H9 (cell line): ENCODE data around the gene TTC7B. TPM values are rescaled to one million over a fixed set of nuclear protein-coding genes. Genes with fewer than 3 reads are reported as not detected.
A peak's percentile ranks its signal among the peaks of the same experiment; 100 is the strongest.

Experiments used
- DNase-seq: peaks from one replicate; pipeline ENCODE4 v3.0.0-alpha.2; 2017
- H2AFZ ChIP-seq: one replicate; pipeline ENCODE4 v1.6.1; 2013; ENCODE audit warnings: mild to moderate bottlenecking, low read length, control low read depth, moderate library complexity
- H2AK5ac ChIP-seq: 2 replicates; pipeline ENCODE4 v1.6.1; 2013; ENCODE audit warnings: low read length, control low read depth, mixed read lengths; ENCODE audit not compliant: insufficient read length
- H2BK120ac ChIP-seq: one replicate; pipeline ENCODE4 v1.6.1; 2013; ENCODE audit warnings: low read depth, mild to moderate bottlenecking, low read length, control low read depth, inconsistent platforms; ENCODE audit not compliant: poor library complexity, severe bottlenecking
- H2BK12ac ChIP-seq: 2 replicates; pipeline ENCODE4 v1.6.1; 2013; ENCODE audit warnings: low read length, control low read depth, mixed read lengths, low read depth; ENCODE audit not compliant: insufficient read length
- H2BK15ac ChIP-seq: 2 replicates; pipeline ENCODE4 v1.6.1; 2013; ENCODE audit warnings: low read depth, low read length, control low read depth
- H2BK20ac ChIP-seq: one replicate; pipeline ENCODE4 v1.6.1; 2013; ENCODE audit warnings: low read depth, mild to moderate bottlenecking, low read length, control low read depth, inconsistent platforms; ENCODE audit not compliant: poor library complexity, severe bottlenecking
- H2BK5ac ChIP-seq: 2 replicates; pipeline ENCODE4 v1.6.1; 2013; ENCODE audit warnings: low read length, control low read depth, mixed read lengths; ENCODE audit not compliant: insufficient read length
- H3K14ac ChIP-seq: 2 replicates; pipeline ENCODE4 v1.6.1; 2013; ENCODE audit warnings: low read length, control low read depth; ENCODE audit not compliant: insufficient read depth
- H3K18ac ChIP-seq: 2 replicates; pipeline ENCODE4 v1.6.1; 2013; ENCODE audit warnings: low read depth, mild to moderate bottlenecking, mixed read lengths, low read length, control low read depth; ENCODE audit not compliant: insufficient read length
- H3K23ac ChIP-seq: 2 replicates; pipeline ENCODE4 v1.6.1; 2013; ENCODE audit warnings: low read length, control low read depth, mixed read lengths, low read depth; ENCODE audit not compliant: insufficient read length
- H3K23me2 ChIP-seq: 2 replicates; pipeline ENCODE4 v1.6.1; 2013; ENCODE audit warnings: low read depth, mild to moderate bottlenecking, mixed read lengths, low read length, control low read depth; ENCODE audit not compliant: insufficient read length, poor library complexity, severe bottlenecking
- H3K27ac ChIP-seq: 2 replicates; pipeline ENCODE4 v1.5.1; 2013; ENCODE audit warnings: low read length, control low read depth, mixed read lengths, low read depth; ENCODE audit not compliant: insufficient read length
- H3K27me3 ChIP-seq: 2 replicates; pipeline ENCODE4 v1.6.1; 2013; ENCODE audit warnings: low read length, control low read depth, inconsistent platforms; ENCODE audit not compliant: insufficient read depth
- H3K4ac ChIP-seq: 2 replicates; pipeline ENCODE4 v1.6.1; 2013; ENCODE audit warnings: low read depth, mild to moderate bottlenecking, control low read depth, inconsistent platforms, low read length, moderate library complexity
- H3K4me1 ChIP-seq: 2 replicates; pipeline ENCODE4 v1.6.1; 2013; ENCODE audit warnings: low read length, control low read depth, inconsistent platforms; ENCODE audit not compliant: insufficient read depth
- H3K4me2 ChIP-seq: 2 replicates; pipeline ENCODE4 v1.6.1; 2013; ENCODE audit warnings: low read length, control low read depth, mixed read lengths; ENCODE audit not compliant: insufficient read length, insufficient read depth
- H3K56ac ChIP-seq: 2 replicates; pipeline ENCODE4 v1.6.1; 2013; ENCODE audit warnings: low read depth, mild to moderate bottlenecking, mixed read lengths, low read length, control low read depth; ENCODE audit not compliant: insufficient read length
- H3K79me1 ChIP-seq: 2 replicates; pipeline ENCODE4 v1.6.1; 2013; ENCODE audit warnings: low read depth, mild to moderate bottlenecking, moderate library complexity, low read length, control low read depth, inconsistent platforms; ENCODE audit not compliant: insufficient read depth, poor library complexity, severe bottlenecking
- H3K79me2 ChIP-seq: 2 replicates; pipeline ENCODE4 v1.6.1; 2013; ENCODE audit warnings: low read length, control low read depth, inconsistent platforms; ENCODE audit not compliant: insufficient read depth
- H3K9ac ChIP-seq: 2 replicates; pipeline ENCODE4 v1.6.1; 2013; ENCODE audit warnings: low read length, control low read depth, mixed read lengths; ENCODE audit not compliant: insufficient read length; ENCODE audit errors: extremely low read depth
- H3K9me3 ChIP-seq: one replicate; pipeline ENCODE4 v1.6.1; 2013; ENCODE audit warnings: low read depth, low read length, inconsistent platforms; ENCODE audit not compliant: control insufficient read depth
- H3T11ph ChIP-seq: one replicate; pipeline ENCODE4 v1.6.1; 2013; ENCODE audit warnings: mild to moderate bottlenecking, low read length, control low read depth, inconsistent platforms
- H4K20me1 ChIP-seq: one replicate; pipeline ENCODE4 v1.6.1; 2013; ENCODE audit not compliant: control insufficient read depth, insufficient read length, insufficient read depth
- H4K5ac ChIP-seq: 2 replicates; pipeline ENCODE4 v1.6.1; 2013; ENCODE audit warnings: low read depth, mild to moderate bottlenecking, mixed read lengths, low read length, control low read depth; ENCODE audit not compliant: insufficient read length
- H4K8ac ChIP-seq: replicated peaks from 2 replicates; pipeline ENCODE4 v1.6.1; 2013; ENCODE audit warnings: low read length, control low read depth, mixed read lengths, low read depth; ENCODE audit not compliant: insufficient read length
- H4K91ac ChIP-seq: 2 replicates; pipeline ENCODE4 v1.6.1; 2013; ENCODE audit warnings: low read depth, mild to moderate bottlenecking, moderate library complexity, mixed read lengths, low read length, control low read depth; ENCODE audit not compliant: insufficient read length
- H3K27ac Mint-ChIP-seq, 3 experiments: 2 replicates in 2 of 3; 3 replicates in 1 of 3; pipeline ENCODE4 v1.8.0; 2020 to 2021; ENCODE audit warnings: mixed read lengths in 3 of 3, mild to moderate bottlenecking in 1 of 3, moderate library complexity in 1 of 3
- H3K27me3 Mint-ChIP-seq: 2 replicates; pipeline ENCODE4 v1.8.0; 2021; ENCODE audit warnings: low read depth, mild to moderate bottlenecking, moderate library complexity, mixed read lengths
- H3K36me3 Mint-ChIP-seq, 3 experiments: 2 replicates in 2 of 3; 3 replicates in 1 of 3; pipeline ENCODE4 v1.8.0; 2020 to 2021; ENCODE audit warnings: low read depth in 3 of 3, mixed read lengths in 3 of 3; ENCODE audit not compliant: insufficient read depth in 1 of 3
- H3K4me1 Mint-ChIP-seq, 2 experiments: 2 replicates each; pipeline ENCODE4 v1.8.0; 2020; ENCODE audit warnings: mixed read lengths in 2 of 2
- H3K4me3 Mint-ChIP-seq, 2 experiments: 2 replicates in 1 of 2; 3 replicates in 1 of 2; pipeline ENCODE4 v1.8.0; 2020 to 2021; ENCODE audit warnings: mild to moderate bottlenecking in 2 of 2, mixed read lengths in 2 of 2, moderate library complexity in 1 of 2
- H3K9me3 Mint-ChIP-seq, 2 experiments: 2 replicates in 1 of 2; 3 replicates in 1 of 2; pipeline ENCODE4 v1.8.0; 2020; ENCODE audit warnings: mild to moderate bottlenecking in 2 of 2, mixed read lengths in 2 of 2, moderate library complexity in 1 of 2
- CTCF ChIP-seq: fragments of 200-600 bp; sonication (generic); conservative IDR thresholded peaks from 3 replicates; pipeline ENCODE4 v1.8.0; 2021; ENCODE audit warnings: antibody characterized with exemption, mild to moderate bottlenecking
- WGBS: extraction: QIAGEN DNeasy Blood & Tissue Kit; methylation state at CpG from one replicate; pipeline ENCODE4 v1.1.7; 2013; ENCODE audit warnings: missing lambda C conversion rate, low lambda C conversion rate, mixed read lengths; ENCODE audit not compliant: insufficient read length; ENCODE audit errors: extremely low coverage; 5-methylcytosine and 5-hydroxymethylcytosine counted together
- total RNA-seq: library from RNA; stranded (reverse); gene quantifications from 2 replicates; pipeline ENCODE4 v1.2.1, GENCODE V29; 2021

Gene TTC7B
- total RNA-seq, 1 experiment from 2014 or later = 33.7 TPM

- no CpG with 5 or more reads among the region's 17 CpGs for WGBS
- Histone ChIP-seq H3K79me1 (no peaks in the 10 kb centered on the region), H2BK12ac (no peak overlapping the region), H2AFZ (no peak overlapping the region), H3K4me1 (peaks cover 9% of the 10 kb centered on the region; the same call in 1 of the 2 replicates), H3K9ac (no peak overlapping the region), H3K9me3 (no peaks in the 10 kb centered on the region), H3K27ac (no peak overlapping the region), H2BK5ac (no peak overlapping the region), H3K18ac (no peak overlapping the region), H4K5ac (no peak overlapping the region), H2BK15ac (no peak overlapping the region), H4K91ac (no peak overlapping the region), H2BK120ac (no peak overlapping the region), H3K4ac (no peak overlapping the region), H3T11ph (no peak overlapping the region), H3K23me2 (no peaks in the 10 kb centered on the region), H3K79me2 (no peaks in the 10 kb centered on the region), H3K23ac (no peak overlapping the region), H3K4me2 (no peak overlapping the region), H3K14ac (no peak overlapping the region; the same call in 1 of the 2 replicates), H2BK20ac (no peak overlapping the region), H4K8ac (no peak overlapping the region), H2AK5ac (no peak overlapping the region), H3K56ac (no peak overlapping the region), H4K20me1 (no peaks in the 10 kb centered on the region), H3K27me3 (no peaks in the 10 kb centered on the region)
- no peaks in the 10 kb centered on the region for H3K9me3 Mint-ChIP-seq
- TF ChIP-seq CTCF = no peak
- H3K27ac Mint-ChIP-seq = peak overlapping the region in 1 of 3 experiments; percentile 57; a peak in 1 of 7 replicates
- peaks cover 51 to 55% of the 10 kb centered on the region in 2 experiments for H3K4me1 Mint-ChIP-seq
- no peak overlapping the region for H3K4me3 Mint-ChIP-seq
- DNase-seq = no peak
- no peaks in the 10 kb centered on the region for H3K36me3 Mint-ChIP-seq
- peaks cover 2% of the 10 kb centered on the region for H3K27me3 Mint-ChIP-seq
Measured at GRCh38 chr14:90570461-90570860, 245.8 kb downstream of the TTC7B start.
